Head of caudate nucleus (tissue), 42 donors: ENCODE measurements around the gene PRKCE.

Experiments
- DNase-seq, 42 donors: peaks; one replicate each; pipeline versions ENCODE4 v3.0.0 to v3.0.0-alpha.2; 2020 to 2021; ENCODE audit warnings: mixed read lengths in 7 of 42
- intact Hi-C: fragments of 100-400 bp; cut with DNase I; formaldehyde crosslinking; loops from one replicate; pipeline ENCODE4 v1.15.0; 2022

The PRKCE gene

DNA sequence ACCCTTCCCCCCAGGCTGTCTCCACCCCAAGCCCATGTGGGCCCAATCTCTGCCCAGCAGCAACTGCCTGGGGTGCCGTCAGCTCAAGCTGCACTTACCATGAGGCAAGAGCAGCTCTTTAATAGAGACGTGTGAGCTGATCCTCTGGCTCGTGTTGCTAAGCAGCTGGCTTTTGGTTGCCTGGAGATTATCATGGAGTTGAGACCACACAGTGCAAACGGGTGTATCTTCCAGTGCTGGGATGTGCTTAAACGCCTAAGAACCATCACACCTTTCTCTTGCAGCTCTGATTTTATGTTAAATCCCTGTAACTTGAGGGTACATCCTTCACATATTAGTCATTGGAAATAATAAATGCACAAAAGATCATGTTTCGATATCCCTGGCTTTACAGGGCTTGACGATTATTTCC, 271.1 kb downstream of the PRKCE start:
- intact Hi-C loops, result no loop called here
- DNase-seq, result peak in 21 of 42 donors; percentile 23 to 77 (median 44)

GRCh38 chr2:45923701-45924100, 272.2 kb downstream of the PRKCE start:
- DNase-seq, result no peak
- intact Hi-C loops, result no loop called here

DNA sequence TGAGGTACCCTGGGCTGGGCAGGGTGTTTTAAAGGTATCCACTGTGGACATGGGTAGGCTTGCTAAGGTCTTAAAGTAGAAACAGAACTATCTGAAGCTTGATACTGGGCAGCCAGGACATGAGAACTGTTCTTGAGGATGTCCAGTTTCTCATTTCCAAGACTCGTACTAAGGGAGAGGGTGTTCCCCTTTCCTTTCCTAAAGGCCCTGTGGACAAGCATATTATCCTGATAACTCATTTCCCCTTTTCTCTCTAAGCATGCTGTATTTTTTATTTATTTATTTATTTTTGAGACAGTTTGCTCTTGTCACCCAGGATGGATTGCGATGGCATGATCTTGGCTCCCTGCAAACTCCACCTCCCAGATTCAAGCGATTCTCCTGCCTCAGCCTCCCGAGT, 273.6 kb downstream of the PRKCE start:
- no peak for DNase-seq
- intact Hi-C loops, result no loop called here

DNA sequence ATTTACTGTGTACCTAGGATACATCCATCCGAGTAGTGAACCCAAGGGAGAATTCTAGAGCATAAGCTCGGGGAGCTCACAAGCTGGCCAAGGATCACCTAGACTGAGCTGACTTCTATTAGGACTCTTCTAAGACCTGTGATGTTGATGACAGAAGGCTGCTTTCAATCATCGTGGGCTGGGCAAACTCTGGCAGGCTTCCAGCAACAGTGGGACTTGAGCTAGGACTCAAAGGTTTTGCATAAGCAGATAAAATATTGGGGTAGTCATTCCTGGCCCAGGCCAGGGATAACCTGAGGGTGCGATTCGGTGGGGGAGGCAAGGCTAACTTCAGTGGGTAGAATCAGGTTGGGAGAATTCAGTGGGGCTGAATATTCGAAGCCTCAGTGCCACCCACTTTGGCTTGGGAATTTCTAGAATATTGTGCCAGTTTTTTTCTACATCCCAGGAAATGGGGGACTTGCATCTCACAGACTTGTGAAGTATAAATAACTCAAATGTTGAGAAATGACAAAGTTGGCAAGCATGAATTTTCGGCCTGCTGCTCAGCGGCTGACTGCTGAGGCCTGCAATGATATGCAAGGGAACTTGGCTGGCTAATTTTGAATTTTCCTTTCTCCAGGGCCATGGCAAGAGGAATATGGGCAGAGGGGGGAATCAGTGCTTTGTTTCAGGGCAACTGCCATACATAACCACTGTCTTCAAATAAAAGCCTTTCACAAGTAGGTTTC, 274.3 kb downstream of the PRKCE start:
- no peak for DNase-seq
- intact Hi-C loops, result no loop called here

DNA sequence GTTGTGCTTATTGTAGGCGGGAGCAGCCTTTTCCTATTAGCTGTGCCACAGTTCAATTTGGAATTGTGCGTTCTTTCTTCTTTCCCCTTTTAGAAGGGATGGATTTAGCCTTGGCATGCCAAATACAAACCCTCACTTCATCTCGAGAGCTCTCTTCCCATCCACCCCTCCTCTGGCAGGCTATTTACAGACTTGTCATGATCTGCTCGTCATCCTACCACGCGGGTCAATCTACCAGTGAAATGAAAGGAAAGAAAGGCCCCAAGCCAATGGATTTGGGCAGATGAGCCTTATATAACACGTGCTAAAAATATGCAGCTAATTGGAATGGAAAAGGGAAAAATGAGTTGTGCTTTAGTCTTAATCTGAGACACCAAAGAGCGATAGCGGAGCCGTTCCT, 277.5 kb downstream of the PRKCE start:
- peak; percentile 24 to 94 (median 70) for DNase-seq
- intact Hi-C loops, result no loop called here

DNA sequence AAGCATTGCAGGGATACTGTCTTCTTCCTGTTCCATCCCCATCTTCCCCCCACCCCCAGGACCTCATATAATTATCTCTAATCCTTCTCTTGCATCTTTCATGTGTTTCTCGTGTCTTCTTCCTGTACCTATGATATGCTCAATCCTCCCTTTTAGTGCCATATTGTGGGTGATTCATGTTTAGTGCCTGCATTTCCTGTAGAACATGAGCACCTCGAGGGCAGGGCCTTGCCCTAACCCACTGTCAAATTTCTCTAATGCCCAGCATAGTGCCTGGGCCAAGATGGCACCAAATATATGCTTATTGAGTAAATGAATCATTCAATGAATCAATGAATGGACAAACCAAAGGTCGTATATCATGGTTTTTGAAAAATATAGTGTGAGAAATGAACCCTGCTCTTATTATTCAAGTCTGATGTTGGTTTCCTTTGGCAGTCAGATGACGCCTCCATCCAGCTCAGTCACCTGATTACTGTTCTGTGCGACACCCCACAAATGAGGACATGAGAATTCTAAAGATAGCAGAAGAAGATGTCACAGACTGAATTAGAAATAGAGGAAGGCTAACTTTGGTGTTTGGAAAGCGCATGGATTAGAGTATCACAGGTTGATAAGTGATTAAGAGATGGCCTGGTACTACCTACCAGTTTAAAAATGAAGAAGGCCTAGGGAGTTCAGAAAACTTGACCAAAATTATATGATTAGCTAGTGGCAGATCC, 278.4 kb downstream of the PRKCE start:
- peak in 36 of 42 donors; percentile 22 to 81 (median 56) for DNase-seq
- intact Hi-C loops, result loop anchor here (10.0 kb wide), 1 partner anchor 155 kb away; no protein-coding TSS in a partner anchor

GRCh38 chr2:45930396-45930792, 278.9 kb downstream of the PRKCE start:
- intact Hi-C loops, result loop anchor here (10.0 kb wide), 1 partner anchor 156 kb away; no protein-coding TSS in a partner anchor
- no peak for DNase-seq

- no peak for DNase-seq
- intact Hi-C loops, result loop anchor here (10.0 kb wide), 1 partner anchor 158 kb away; no protein-coding TSS in a partner anchor
These were observed 281.0 kb downstream of the PRKCE start for GRCh38 chr2:45932278-45932975.

GRCh38 chr2:45935791-45936622, 284.5 kb downstream of the PRKCE start:
- intact Hi-C loops, result loop anchor here (2.0 to 10.0 kb wide), 2 partner anchors 161 to 293 kb away; no protein-coding TSS in a partner anchor
- DNase-seq, result peak; percentile 71 to 93 (median 84)

- no peak for DNase-seq
- intact Hi-C loops, result loop anchor here (2.0 to 10.0 kb wide), 2 partner anchors 162 to 294 kb away; no protein-coding TSS in a partner anchor
These were observed 285.1 kb downstream of the PRKCE start for GRCh38 chr2:45936623-45936979.

- DNase-seq, result no peak
- intact Hi-C loops, result loop anchor here (2.0 to 10.0 kb wide), 2 partner anchors 163 to 295 kb away; no protein-coding TSS in a partner anchor
These were observed 286.5 kb downstream of the PRKCE start for GRCh38 chr2:45937990-45938389.

GRCh38 chr2:45938649-45939511, 287.4 kb downstream of the PRKCE start:
- DNase-seq, result peak in 1 of 42 donors; percentile 7
- intact Hi-C loops, result loop anchor here (10.0 kb wide), 1 partner anchor 164 kb away; no protein-coding TSS in a partner anchor

- DNase-seq, result no peak
- intact Hi-C loops, result no loop called here
These were observed 290.2 kb downstream of the PRKCE start for GRCh38 chr2:45941531-45942236.

DNA sequence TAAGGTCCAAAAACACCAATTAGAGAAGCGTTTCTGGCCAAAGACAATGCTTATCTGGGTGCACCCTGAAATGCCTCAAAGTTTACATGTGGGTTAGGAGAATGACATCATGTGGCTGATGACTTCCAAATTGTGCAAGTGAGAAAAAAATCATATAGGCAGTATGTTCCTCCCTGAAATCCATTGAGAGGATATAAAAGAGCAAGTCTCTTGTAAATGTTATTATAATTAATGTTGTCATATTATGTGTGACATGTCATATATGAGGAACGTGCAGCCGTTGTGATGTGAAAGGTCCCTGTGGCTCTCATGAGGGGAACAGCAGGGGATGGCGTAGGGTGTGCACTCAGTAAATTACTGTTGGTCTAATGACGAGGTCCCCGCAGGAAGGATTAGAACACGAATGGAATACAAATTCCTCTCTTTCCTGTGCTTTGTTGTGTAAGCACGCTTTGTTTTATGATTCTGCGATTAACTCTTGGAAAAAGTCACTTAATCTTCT, 290.8 kb downstream of the PRKCE start:
- no peak for DNase-seq
- intact Hi-C loops, result no loop called here

GRCh38 chr2:45943219-45944044, 292.0 kb downstream of the PRKCE start:
- DNase-seq, result no peak
- intact Hi-C loops, result no loop called here

GRCh38 chr2:45944074-45944473, 292.6 kb downstream of the PRKCE start:
- intact Hi-C loops, result no loop called here
- no peak for DNase-seq
